Astrocyte (in vitro differentiated cells and primary cell): Measurements from ENCODE around the gene POLG. TPM values are rescaled to one million over a fixed set of nuclear protein-coding genes. Genes with fewer than 3 reads are reported as not detected.
A peak's percentile ranks its signal among the peaks of the same experiment; 100 is the strongest.

Source experiments
- DNase-seq: peaks from one replicate; pipeline ENCODE4 v3.0.0-alpha.2; 2010; ENCODE audit warnings: low read depth
- FAIRE-seq: peaks from 2 replicates; lab custom pipeline; 2011; peaks lifted over from hg19 to GRCh38; lab: Jason Lieb, UNC
- H2AFZ ChIP-seq: 2 replicates; pipeline ENCODE4 v1.6.0; 2012; ENCODE audit warnings: low read depth, low read length, inconsistent platforms
- H3K27ac ChIP-seq: 2 replicates; pipeline ENCODE4 v1.5.1; 2011; ENCODE audit warnings: low read depth, low read length, inconsistent platforms
- H3K27me3 ChIP-seq: 2 replicates; pipeline ENCODE4 v1.6.0; 2011; ENCODE audit warnings: low read length, inconsistent platforms; ENCODE audit not compliant: insufficient read depth
- H3K36me3 ChIP-seq: 2 replicates; pipeline ENCODE4 v1.5.1; 2011; ENCODE audit warnings: low read length, inconsistent platforms; ENCODE audit not compliant: insufficient read depth
- H3K4me1 ChIP-seq: 2 replicates; pipeline ENCODE4 v1.5.1; 2011; ENCODE audit warnings: low read length, inconsistent platforms; ENCODE audit not compliant: insufficient read depth
- H3K4me2 ChIP-seq: 2 replicates; pipeline ENCODE4 v1.6.0; 2012; ENCODE audit warnings: low read length, inconsistent platforms
- H3K4me3 ChIP-seq: 2 replicates; pipeline ENCODE4 v1.5.1; 2011; ENCODE audit warnings: low read depth, mild to moderate bottlenecking, low read length, inconsistent platforms; ENCODE audit not compliant: insufficient read depth
- H3K79me2 ChIP-seq: 2 replicates; pipeline ENCODE4 v1.6.0; 2012; ENCODE audit warnings: mild to moderate bottlenecking, low read length, inconsistent platforms; ENCODE audit not compliant: insufficient read depth
- H3K9ac ChIP-seq: 2 replicates; pipeline ENCODE4 v1.6.0; 2012; ENCODE audit warnings: mild to moderate bottlenecking, low read length, inconsistent platforms
- H3K9me3 ChIP-seq: 2 replicates; pipeline ENCODE4 v1.5.1; 2012; ENCODE audit warnings: low read depth, mild to moderate bottlenecking, low read length, inconsistent platforms; ENCODE audit not compliant: insufficient read depth
- H4K20me1 ChIP-seq: 2 replicates; pipeline ENCODE4 v1.6.0; 2012; ENCODE audit warnings: low read length, inconsistent platforms; ENCODE audit not compliant: insufficient read depth
- H3K27ac Mint-ChIP-seq: one replicate; pipeline ENCODE4 v1.8.0; 2021; ENCODE audit warnings: mild to moderate bottlenecking, mixed read lengths; ENCODE audit not compliant: unreplicated experiment
- H3K27me3 Mint-ChIP-seq: one replicate; pipeline ENCODE4 v1.8.0; 2021; ENCODE audit warnings: low read depth, mixed read lengths; ENCODE audit not compliant: unreplicated experiment
- H3K36me3 Mint-ChIP-seq: one replicate; pipeline ENCODE4 v1.8.0; 2021; ENCODE audit warnings: low read depth, mixed read lengths; ENCODE audit not compliant: unreplicated experiment
- H3K4me1 Mint-ChIP-seq: one replicate; pipeline ENCODE4 v1.8.0; 2021; ENCODE audit warnings: low read depth, mixed read lengths; ENCODE audit not compliant: unreplicated experiment
- H3K4me3 Mint-ChIP-seq: one replicate; pipeline ENCODE4 v1.8.0; 2021; ENCODE audit warnings: mild to moderate bottlenecking, moderate library complexity, mixed read lengths; ENCODE audit not compliant: unreplicated experiment
- H3K9me3 Mint-ChIP-seq: one replicate; pipeline ENCODE4 v1.8.0; 2021; ENCODE audit warnings: mild to moderate bottlenecking, mixed read lengths; ENCODE audit not compliant: unreplicated experiment
- CTCF ChIP-seq: IDR thresholded peaks from 2 replicates; pipeline ENCODE4 v1.5.1; 2011; ENCODE audit warnings: low read depth, mild to moderate bottlenecking, inconsistent platforms, low read length, moderate library complexity; ENCODE audit not compliant: insufficient read depth
- EZH2 ChIP-seq: IDR thresholded peaks from 2 replicates; pipeline ENCODE4 v1.6.1; 2012; ENCODE audit warnings: mild to moderate bottlenecking, low read length, inconsistent platforms; ENCODE audit not compliant: insufficient read depth
- total RNA-seq: library from RNA; stranded (reverse); gene quantifications from 2 replicates; pipeline ENCODE4 v1.2.1, GENCODE V29; 2021

The POLG gene
- total RNA-seq, 1 donor from 2014 or later = 54.4 TPM

DNA sequence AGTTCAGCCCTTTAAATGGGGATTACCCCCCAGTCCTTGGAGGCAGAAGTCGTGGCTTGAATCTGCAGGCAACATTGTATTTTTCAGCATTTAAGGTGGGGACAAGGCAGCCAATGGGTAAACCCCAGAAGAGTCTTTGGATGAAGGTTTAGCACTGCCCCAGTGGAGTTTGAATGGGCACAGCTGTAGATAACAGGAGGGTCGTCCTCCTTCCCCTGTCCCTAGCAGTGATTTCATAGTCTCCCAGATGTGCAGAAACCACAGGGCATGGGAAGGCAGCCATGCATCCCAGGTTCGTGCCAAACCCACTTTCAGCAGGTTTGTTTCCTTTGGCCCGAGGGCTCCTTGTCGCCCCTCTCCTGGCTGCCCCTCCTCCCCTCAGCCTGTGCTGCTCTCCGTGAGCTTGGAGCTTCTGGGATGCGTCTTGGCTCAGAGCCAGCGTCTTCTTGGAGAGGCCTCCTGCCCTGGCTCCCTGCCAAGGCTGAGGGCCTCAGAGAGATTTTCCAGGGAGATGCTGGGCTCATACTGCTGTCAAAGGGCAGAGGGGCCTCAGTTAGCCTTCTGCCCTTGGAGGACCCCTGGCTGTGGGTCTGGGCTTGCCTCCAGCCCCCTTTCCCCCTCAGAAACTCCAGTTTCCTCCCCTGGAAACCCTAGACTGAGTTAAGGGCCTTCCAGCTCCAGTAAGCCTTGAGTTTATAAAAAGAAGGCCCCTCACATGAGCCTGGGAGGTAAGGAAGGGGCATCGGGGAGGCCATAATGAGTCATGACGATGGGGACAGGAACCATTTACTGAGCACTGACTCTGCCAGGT lies 48.9 kb upstream of the POLG start:
- no peak overlapping the region for H3K4me2 ChIP-seq
- Mint-ChIP-seq H3K4me1 (peaks cover 5% of the 10 kb centered on the region), H3K9me3 (peaks cover 3% of the 10 kb centered on the region), H3K27me3 (peaks cover 78% of the 10 kb centered on the region), H3K36me3 (no peaks in the 10 kb centered on the region), H3K4me3 (no peak overlapping the region), H3K27ac (no peak overlapping the region)
- H3K9ac ChIP-seq = no peak overlapping the region
- no peaks in the 10 kb centered on the region for H3K36me3 ChIP-seq
- H3K27ac ChIP-seq = no peak overlapping the region
- H4K20me1 ChIP-seq = peaks cover 14% of the 10 kb centered on the region
- H3K9me3 ChIP-seq = no peaks in the 10 kb centered on the region
- FAIRE-seq (no peak), DNase-seq (peak; percentile 8)
- no peak overlapping the region for H3K4me3 ChIP-seq
- H3K4me1 ChIP-seq = peaks cover 9% of the 10 kb centered on the region
- H2AFZ ChIP-seq = no peak overlapping the region
- peak; percentile 13 for TF ChIP-seq EZH2
- no peak for TF ChIP-seq CTCF
- H3K79me2 ChIP-seq = no peaks in the 10 kb centered on the region
- H3K27me3 ChIP-seq = peaks cover 85% of the 10 kb centered on the region

- H3K27me3 ChIP-seq = peaks cover 84% of the 10 kb centered on the region
- no peaks in the 10 kb centered on the region for H3K36me3 ChIP-seq
- H2AFZ ChIP-seq = no peak overlapping the region
- no peak for DNase-seq
- Mint-ChIP-seq H3K9me3 (peaks cover 3% of the 10 kb centered on the region), H3K36me3 (no peaks in the 10 kb centered on the region), H3K4me1 (peaks cover 5% of the 10 kb centered on the region), H3K27me3 (peaks cover 78% of the 10 kb centered on the region), H3K27ac (no peak overlapping the region), H3K4me3 (no peak overlapping the region)
- H3K4me1 ChIP-seq = peaks cover 9% of the 10 kb centered on the region
- no peak overlapping the region for H3K4me2 ChIP-seq
- no peaks in the 10 kb centered on the region for H3K79me2 ChIP-seq
- no peaks in the 10 kb centered on the region for H3K9me3 ChIP-seq
- no peak for FAIRE-seq
- no peak overlapping the region for H3K27ac ChIP-seq
- TF ChIP-seq EZH2 (no peak), CTCF (no peak)
- H3K4me3 ChIP-seq = no peak overlapping the region
- no peak overlapping the region for H3K9ac ChIP-seq
- peaks cover 14% of the 10 kb centered on the region for H4K20me1 ChIP-seq
Measured at GRCh38 chr15:89381888-89382686, 47.5 kb upstream of the POLG start.

DNA sequence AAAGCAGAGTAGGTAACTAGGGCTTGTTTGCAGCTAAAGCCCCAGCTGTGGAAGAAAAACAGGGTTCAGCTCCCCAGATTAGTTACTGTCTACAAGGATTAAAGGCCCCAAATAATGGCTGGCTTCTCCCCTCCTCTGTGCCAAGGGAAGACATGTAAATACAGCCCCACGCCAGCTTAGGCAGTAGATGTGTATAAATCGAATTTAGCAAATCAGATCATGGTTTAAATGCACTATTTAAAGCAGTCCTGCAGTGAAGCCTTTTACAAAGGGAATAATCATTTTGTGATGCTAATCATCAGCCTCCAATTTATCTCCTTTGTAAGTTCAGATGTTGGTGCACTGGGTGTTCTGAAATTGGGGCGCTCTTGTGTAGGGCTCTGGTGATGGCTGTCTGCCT lies 46.7 kb upstream of the POLG start:
- no peak for DNase-seq
- H3K27me3 Mint-ChIP-seq = peaks cover 81% of the 10 kb centered on the region

More for the DNA sequence above, 46.7 kb upstream of the POLG start:
- Mint-ChIP-seq H3K4me1 (peaks cover 5% of the 10 kb centered on the region), H3K9me3 (peaks cover 5% of the 10 kb centered on the region), H3K36me3 (no peaks in the 10 kb centered on the region), H3K27ac (no peak overlapping the region), H3K4me3 (no peak overlapping the region)
- Histone ChIP-seq H3K79me2 (no peaks in the 10 kb centered on the region), H3K4me2 (no peak overlapping the region), H3K4me3 (no peak overlapping the region), H3K9ac (no peak overlapping the region), H2AFZ (no peak overlapping the region), H3K36me3 (no peaks in the 10 kb centered on the region), H3K27me3 (peaks cover 86% of the 10 kb centered on the region), H3K9me3 (no peaks in the 10 kb centered on the region), H3K27ac (no peak overlapping the region), H3K4me1 (peaks cover 9% of the 10 kb centered on the region), H4K20me1 (peaks cover 14% of the 10 kb centered on the region)
- TF ChIP-seq CTCF (no peak), EZH2 (no peak)
- no peak for FAIRE-seq
